Hematopoietic multipotent progenitor cell treated with erythropoietin and hydrocortisone succinate and interleukin-3 and kit ligand, for 15 days (in vitro differentiated cells): ENCODE measurements around the gene F7.
"Not testable (repeated sequence)": the region's sequence is repeated elsewhere in the genome, so short reads cannot be mapped to it uniquely, and the experiment has no call there.

Experiments used
- DNase-seq: peaks from one replicate; pipeline ENCODE4 v3.0.0-alpha.2; 2015; ENCODE audit warnings: low spot score

Gene F7

GRCh38 chr13:113105032-113105920 lies at the start of gene F7:
Gene F7, plus strand, starts transcription at chr13:113105791. Its CDS starts 51 bp downstream, at chr13:113105842.
- no peak for DNase-seq

GRCh38 chr13:113057084-113057483 lies 48.5 kb upstream of the F7 start:
- DNase-seq = no peak

GRCh38 chr13:113057559-113057958 lies 48.0 kb upstream of the F7 start:
- not testable (repeated sequence) for DNase-seq

GRCh38 chr13:113058129-113058987 lies 47.2 kb upstream of the F7 start:
- DNase-seq = no peak

- DNase-seq = no peak
These were observed 46.4 kb upstream of the F7 start for GRCh38 chr13:113058988-113059850.

- DNase-seq = no peak
These were observed 45.7 kb upstream of the F7 start for GRCh38 chr13:113059891-113060290.

- no peak for DNase-seq
These were observed 44.9 kb upstream of the F7 start for GRCh38 chr13:113060557-113061270.

- no peak for DNase-seq
These were observed 44.3 kb upstream of the F7 start for GRCh38 chr13:113061271-113061625.

- DNase-seq = no peak
These were observed 43.7 kb upstream of the F7 start for GRCh38 chr13:113061796-113062425.

GRCh38 chr13:113062691-113063090 lies 42.9 kb upstream of the F7 start:
- no peak for DNase-seq

GRCh38 chr13:113063091-113063491 lies 42.5 kb upstream of the F7 start:
- DNase-seq = no peak

- no peak for DNase-seq
These were observed 41.5 kb upstream of the F7 start for GRCh38 chr13:113064000-113064533.

- no peak for DNase-seq
These were observed 40.8 kb upstream of the F7 start for GRCh38 chr13:113064534-113065405.

- no peak for DNase-seq
These were observed 40.0 kb upstream of the F7 start for GRCh38 chr13:113065406-113066141.

GRCh38 chr13:113066142-113066455 lies 39.5 kb upstream of the F7 start:
- no peak for DNase-seq

- no peak for DNase-seq
These were observed 38.8 kb upstream of the F7 start for GRCh38 chr13:113066746-113067145.

- DNase-seq = no peak
These were observed 35.5 kb upstream of the F7 start for GRCh38 chr13:113069861-113070805.

GRCh38 chr13:113070855-113071254 lies 34.7 kb upstream of the F7 start:
- DNase-seq = no peak
